HCT116 (cell line): ENCODE measurements around the gene PXMP4. TPM values are rescaled to one million over a fixed set of nuclear protein-coding genes. Genes with fewer than 3 reads are reported as not detected.

ENCODE experiments used
- ATAC-seq: fragments of 200-7000 bp; cut with Tn5 transposase; 2 replicates; pipeline ENCODE4 v1.9.1; 2020; ENCODE audit warnings: mild to moderate bottlenecking, moderate library complexity
- BruUV-seq: library from RNA; stranded (reverse); fragments of 400-500 nt; replicated peaks from 2 replicates; lab custom pipeline; 2021; lab: Mats Ljungman, UMichigan
- CTCF ChIA-PET: fragments of 300-600 bp; sonication (Branson Sonifier 250); formaldehyde crosslinking; loops from one replicate; lab custom pipeline; 2021; ENCODE audit warnings: antibody characterized with exemption; lab: Charles Lee
- POLR2A ChIA-PET: fragments of 300-600, 350-600 bp; sonication (Branson Sonifier 250); formaldehyde crosslinking; loops from one replicate; lab custom pipeline; 2021; ENCODE audit warnings: antibody characterized with exemption; lab: Charles Lee
- RAD21 ChIA-PET, 2 experiments: fragments of 300-600 bp; sonication (Branson Sonifier 250); formaldehyde crosslinking; loops; one replicate each; lab custom pipeline; 2023; ENCODE audit warnings: low total read pairs in 2 of 2; ENCODE audit not compliant: uncharacterized antibody in 2 of 2, unreplicated experiment in 2 of 2, low non-redundant PET in 1 of 2; lab: Charles Lee
- DNase-seq: peaks from one replicate; pipeline ENCODE4 v3.0.0-alpha.2; 2010; ENCODE audit warnings: low read depth, low spot score
- H2AFZ ChIP-seq: fragments of 200-600 bp; shearing (Covaris generic), sonication (generic); 2 replicates; pipeline ENCODE4 v1.6.1; 2017; ENCODE audit warnings: low read depth, mixed run types, mixed read lengths, antibody characterized with exemption, low read length; ENCODE audit not compliant: poor library complexity, severe bottlenecking
- H3K27ac ChIP-seq: 2 replicates; pipeline ENCODE4 v1.5.1; 2012; ENCODE audit warnings: low read depth, low read length
- H3K27me3 ChIP-seq: fragments of 200-600 bp; sonication (generic); 2 replicates; pipeline ENCODE4 v1.6.1; 2016; ENCODE audit warnings: mixed run types, low read length, mixed read lengths; ENCODE audit not compliant: insufficient read depth
- H3K36me3 ChIP-seq, 2 experiments: fragments of 200-500 bp in 1 of 2; fragments of 200-600 bp in 1 of 2; sonication (Bioruptor generic) in 1 of 2; sonication (generic) in 1 of 2; 2 replicates each; pipeline versions ENCODE4 v1.5.1 to v1.6.1; 2014 to 2016; ENCODE audit warnings: low read length in 2 of 2, inconsistent platforms in 1 of 2, mixed read lengths in 1 of 2, mixed run types in 1 of 2; ENCODE audit not compliant: insufficient read depth in 2 of 2, control insufficient read depth in 1 of 2
- H3K4me1 ChIP-seq, 2 experiments: fragments of 200-600 bp in 1 of 2; sonication (generic) in 1 of 2; 2 replicates each; pipeline versions ENCODE4 v1.5.1 to v1.6.1; 2012 to 2017; ENCODE audit warnings: low read length in 2 of 2, inconsistent platforms in 1 of 2, mild to moderate bottlenecking in 1 of 2, mixed read lengths in 1 of 2, mixed run types in 1 of 2, moderate library complexity in 1 of 2; ENCODE audit not compliant: insufficient read depth in 2 of 2, control insufficient read depth in 1 of 2
- H3K4me2 ChIP-seq: fragments of 200-600 bp; sonication (generic); 2 replicates; pipeline ENCODE4 v1.6.1; 2017; ENCODE audit warnings: mixed run types, low read length, mixed read lengths
- H3K4me3 ChIP-seq, 2 experiments: fragments of 200-600 bp in 1 of 2; sonication (generic) in 1 of 2; replicated peaks in 1 of 2; 2 replicates each; pipeline ENCODE4 v1.5.1; 2011 to 2016; ENCODE audit warnings: low read length in 2 of 2, control low read depth in 1 of 2, low read depth in 1 of 2, mild to moderate bottlenecking in 1 of 2, mixed read lengths in 1 of 2, mixed run types in 1 of 2
- H3K79me2 ChIP-seq: fragments of 200-600 bp; sonication (generic); 2 replicates; pipeline ENCODE4 v1.6.1; 2017; ENCODE audit warnings: mild to moderate bottlenecking, mixed run types, low read length, moderate library complexity, mixed read lengths; ENCODE audit not compliant: insufficient read depth
- H3K9ac ChIP-seq: fragments of 200-600 bp; sonication (generic); 2 replicates; pipeline ENCODE4 v1.6.1; 2016; ENCODE audit warnings: low read length, mixed read lengths
- H3K9me2 ChIP-seq: fragments of 200-600 bp; sonication (generic), shearing (Covaris generic); 2 replicates; pipeline ENCODE4 v1.6.1; 2017; ENCODE audit warnings: mixed run types, mild to moderate bottlenecking, moderate library complexity; ENCODE audit not compliant: insufficient read depth
- H3K9me3 ChIP-seq, 2 experiments: fragments of 200-500 bp in 1 of 2; fragments of 200-600 bp in 1 of 2; sonication (Bioruptor generic) in 1 of 2; sonication (generic) in 1 of 2; 2 replicates each; pipeline ENCODE4 v1.6.1; 2014 to 2017; ENCODE audit warnings: low read length in 2 of 2, mixed read lengths in 2 of 2, inconsistent platforms in 1 of 2, low read depth in 1 of 2, mild to moderate bottlenecking in 1 of 2, mixed run types in 1 of 2, moderate library complexity in 1 of 2; ENCODE audit not compliant: control insufficient read depth in 1 of 2, insufficient read depth in 1 of 2
- H4K20me1 ChIP-seq: fragments of 200-600 bp; sonication (generic), shearing (Covaris generic); 2 replicates; pipeline ENCODE4 v1.6.1; 2017; ENCODE audit warnings: mixed run types, mild to moderate bottlenecking, moderate library complexity; ENCODE audit not compliant: insufficient read depth
- CTCF ChIP-seq, 3 experiments: fragments of 200-600 bp in 1 of 3; sonication (generic) in 1 of 3; IDR thresholded peaks in 2 of 3; conservative IDR thresholded peaks in 1 of 3; 2 replicates each; pipeline ENCODE4 v1.5.1; 2012 to 2017; ENCODE audit warnings: low read depth in 2 of 3, low read length in 2 of 3, antibody characterized with exemption in 1 of 3, borderline replicate concordance in 1 of 3, control low read depth in 1 of 3, mild to moderate bottlenecking in 1 of 3, mixed read lengths in 1 of 3, mixed run types in 1 of 3, moderate library complexity in 1 of 3; ENCODE audit not compliant: insufficient read depth in 1 of 3
- EGR1 ChIP-seq: IDR thresholded peaks from 2 replicates; pipeline ENCODE4 v1.6.1; 2012; ENCODE audit warnings: low read depth
- ELF1 ChIP-seq: IDR thresholded peaks from 2 replicates; pipeline ENCODE4 v1.6.1; 2012; ENCODE audit warnings: low read depth, borderline replicate concordance
- EZH2 ChIP-seq: fragments of 200-600 bp; sonication (generic); IDR thresholded peaks from 2 replicates; pipeline ENCODE4 v1.6.1; 2017; ENCODE audit warnings: antibody characterized with exemption, mixed run types
- EZH2phosphoT487 ChIP-seq: fragments of 200-600 bp; IDR thresholded peaks from 2 replicates; pipeline ENCODE4 v1.6.1; 2018; ENCODE audit warnings: antibody characterized with exemption, borderline replicate concordance
- FOSL1 ChIP-seq: IDR thresholded peaks from 2 replicates; pipeline ENCODE4 v1.6.1; 2012; ENCODE audit warnings: low read depth
- JUND ChIP-seq: IDR thresholded peaks from 2 replicates; pipeline ENCODE4 v1.6.1; 2012
- MAX ChIP-seq: IDR thresholded peaks from 2 replicates; pipeline ENCODE4 v1.6.1; 2012
- RAD21 ChIP-seq: IDR thresholded peaks from 2 replicates; pipeline ENCODE4 v1.6.1; 2012; ENCODE audit warnings: low read depth, mild to moderate bottlenecking
- SRF ChIP-seq: IDR thresholded peaks from 2 replicates; pipeline ENCODE4 v1.6.1; 2012; ENCODE audit warnings: low read depth
- TCF7L2 ChIP-seq: IDR thresholded peaks from 2 replicates; pipeline ENCODE4 v1.7.0; 2011; ENCODE audit warnings: borderline replicate concordance, inconsistent platforms; ENCODE audit not compliant: insufficient read depth, insufficient read length; ENCODE audit errors: extremely low read depth
- YY1 ChIP-seq: IDR thresholded peaks from 2 replicates; pipeline ENCODE4 v1.6.1; 2011; ENCODE audit warnings: low read length, low read depth, moderate library complexity, mild to moderate bottlenecking; ENCODE audit not compliant: insufficient replicate concordance; ENCODE audit errors: extremely low read depth
- ZFX ChIP-seq: fragments of 450-650 bp; IDR thresholded peaks from 2 replicates; pipeline ENCODE4 v1.6.1; 2017
- ZNF274 ChIP-seq: fragments of 200-500 bp; sonication (Bioruptor generic); IDR thresholded peaks from 2 replicates; pipeline ENCODE4 v1.6.1; 2014; ENCODE audit warnings: mild to moderate bottlenecking, low read depth, low read length, inconsistent platforms
- intact Hi-C: fragments of 100-400 bp; cut with micrococcal nuclease; formaldehyde crosslinking; loops from 2 replicates; pipeline ENCODE4 v1.10.0; 2022
- total RNA-seq: library from RNA; stranded (reverse); gene quantifications from one replicate; pipeline ENCODE4 v1.2.1, GENCODE V29; 2021; ENCODE audit not compliant: unreplicated experiment
- TF ChIP-seq, protein P1 (sequence below): IDR thresholded peaks from 2 replicates; pipeline ENCODE4 v1.6.1; 2011; ENCODE audit warnings: mild to moderate bottlenecking, low read length, moderate library complexity; ENCODE audit not compliant: insufficient replicate concordance; ENCODE audit errors: extremely low read depth
- TF ChIP-seq, protein P2 (sequence below): IDR thresholded peaks from 2 replicates; pipeline ENCODE4 v1.6.1; 2012; ENCODE audit warnings: low read depth
- TF ChIP-seq, protein P3 (sequence below): IDR thresholded peaks from 2 replicates; pipeline ENCODE4 v1.6.1; 2012

Gene PXMP4
- total RNA-seq, 1 experiment from 2014 or later: 9.6 TPM

- TF ChIP-seq JUND: no peak
- TF ChIP-seq SRF: no peak
- TF ChIP-seq ZFX: no peak
- no peak for TF ChIP-seq FOSL1
- no peak for TF ChIP-seq YY1
- no peak for TF ChIP-seq EZH2phosphoT487
- TF ChIP-seq, protein P1, sequence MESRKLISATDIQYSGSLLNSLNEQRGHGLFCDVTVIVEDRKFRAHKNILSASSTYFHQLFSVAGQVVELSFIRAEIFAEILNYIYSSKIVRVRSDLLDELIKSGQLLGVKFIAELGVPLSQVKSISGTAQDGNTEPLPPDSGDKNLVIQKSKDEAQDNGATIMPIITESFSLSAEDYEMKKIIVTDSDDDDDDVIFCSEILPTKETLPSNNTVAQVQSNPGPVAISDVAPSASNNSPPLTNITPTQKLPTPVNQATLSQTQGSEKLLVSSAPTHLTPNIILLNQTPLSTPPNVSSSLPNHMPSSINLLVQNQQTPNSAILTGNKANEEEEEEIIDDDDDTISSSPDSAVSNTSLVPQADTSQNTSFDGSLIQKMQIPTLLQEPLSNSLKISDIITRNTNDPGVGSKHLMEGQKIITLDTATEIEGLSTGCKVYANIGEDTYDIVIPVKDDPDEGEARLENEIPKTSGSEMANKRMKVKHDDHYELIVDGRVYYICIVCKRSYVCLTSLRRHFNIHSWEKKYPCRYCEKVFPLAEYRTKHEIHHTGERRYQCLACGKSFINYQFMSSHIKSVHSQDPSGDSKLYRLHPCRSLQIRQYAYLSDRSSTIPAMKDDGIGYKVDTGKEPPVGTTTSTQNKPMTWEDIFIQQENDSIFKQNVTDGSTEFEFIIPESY: no peak
- no peak for TF ChIP-seq EGR1
- no peak for TF ChIP-seq ZNF274
Observed at GRCh38 chr20:33761698-33762250, 41.7 kb upstream of the PXMP4 start (continued).

GRCh38 chr20:33757458-33757857, 37.3 kb upstream of the PXMP4 start:
- H2AFZ ChIP-seq: no peak overlapping the region
- no peaks in the 10 kb centered on the region for H3K4me1 ChIP-seq
- no peaks in the 10 kb centered on the region for H3K27me3 ChIP-seq
- no peak overlapping the region for H3K27ac ChIP-seq
- H3K4me3 ChIP-seq: no peak overlapping the region
- no peaks in the 10 kb centered on the region for H4K20me1 ChIP-seq
- H3K9me3 ChIP-seq: no peaks in the 10 kb centered on the region
- H3K9ac ChIP-seq: no peak overlapping the region
- no peak overlapping the region for H3K4me2 ChIP-seq
- BruUV-seq: no TSS peak
- ChIA-PET RAD21 (no interaction called here), CTCF (no interaction called here), POLR2A (no interaction called here)
- H3K36me3 ChIP-seq: peaks cover 0 to 19% of the 10 kb centered on the region in 2 experiments; a peak in 1 of 4 replicates
- no peak for ATAC-seq
- intact Hi-C loops: no loop called here
- H3K9me2 ChIP-seq: no peaks in the 10 kb centered on the region
- no peaks in the 10 kb centered on the region for H3K79me2 ChIP-seq
- no peak for DNase-seq
- TF ChIP-seq EZH2 (no peak), ZNF274 (no peak), CTCF (IDR thresholded peaks at IDR 0.05 in 2 of 3, conservative IDR thresholded peaks at IDR 0.05 in 1 of 3; ENCODE audit: borderline replicate concordance in 1 of 3, insufficient read depth in 1 of 3, low read depth in 2 of 3, low read length in 2 of 3) (no peak), ZFX (no peak), TCF7L2 (no peak), RAD21 (no peak), JUND (no peak), FOSL1 (no peak), SRF (no peak), EZH2phosphoT487 (no peak), ELF1 (no peak), MAX (no peak), EGR1 (no peak)
- TF ChIP-seq, protein P2, sequence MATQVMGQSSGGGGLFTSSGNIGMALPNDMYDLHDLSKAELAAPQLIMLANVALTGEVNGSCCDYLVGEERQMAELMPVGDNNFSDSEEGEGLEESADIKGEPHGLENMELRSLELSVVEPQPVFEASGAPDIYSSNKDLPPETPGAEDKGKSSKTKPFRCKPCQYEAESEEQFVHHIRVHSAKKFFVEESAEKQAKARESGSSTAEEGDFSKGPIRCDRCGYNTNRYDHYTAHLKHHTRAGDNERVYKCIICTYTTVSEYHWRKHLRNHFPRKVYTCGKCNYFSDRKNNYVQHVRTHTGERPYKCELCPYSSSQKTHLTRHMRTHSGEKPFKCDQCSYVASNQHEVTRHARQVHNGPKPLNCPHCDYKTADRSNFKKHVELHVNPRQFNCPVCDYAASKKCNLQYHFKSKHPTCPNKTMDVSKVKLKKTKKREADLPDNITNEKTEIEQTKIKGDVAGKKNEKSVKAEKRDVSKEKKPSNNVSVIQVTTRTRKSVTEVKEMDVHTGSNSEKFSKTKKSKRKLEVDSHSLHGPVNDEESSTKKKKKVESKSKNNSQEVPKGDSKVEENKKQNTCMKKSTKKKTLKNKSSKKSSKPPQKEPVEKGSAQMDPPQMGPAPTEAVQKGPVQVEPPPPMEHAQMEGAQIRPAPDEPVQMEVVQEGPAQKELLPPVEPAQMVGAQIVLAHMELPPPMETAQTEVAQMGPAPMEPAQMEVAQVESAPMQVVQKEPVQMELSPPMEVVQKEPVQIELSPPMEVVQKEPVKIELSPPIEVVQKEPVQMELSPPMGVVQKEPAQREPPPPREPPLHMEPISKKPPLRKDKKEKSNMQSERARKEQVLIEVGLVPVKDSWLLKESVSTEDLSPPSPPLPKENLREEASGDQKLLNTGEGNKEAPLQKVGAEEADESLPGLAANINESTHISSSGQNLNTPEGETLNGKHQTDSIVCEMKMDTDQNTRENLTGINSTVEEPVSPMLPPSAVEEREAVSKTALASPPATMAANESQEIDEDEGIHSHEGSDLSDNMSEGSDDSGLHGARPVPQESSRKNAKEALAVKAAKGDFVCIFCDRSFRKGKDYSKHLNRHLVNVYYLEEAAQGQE: no peak
- TF ChIP-seq, protein P3, sequence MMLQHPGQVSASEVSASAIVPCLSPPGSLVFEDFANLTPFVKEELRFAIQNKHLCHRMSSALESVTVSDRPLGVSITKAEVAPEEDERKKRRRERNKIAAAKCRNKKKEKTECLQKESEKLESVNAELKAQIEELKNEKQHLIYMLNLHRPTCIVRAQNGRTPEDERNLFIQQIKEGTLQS: no peak
